CD4-positive, alpha-beta T cell treated with Interleukin-17A for 1 hour (primary cell): ENCODE data around the gene GHRL.
"Not testable (repeated sequence)": the region's sequence is repeated elsewhere in the genome, so short reads cannot be mapped to it uniquely, and the experiment has no call there.

Experiments used
- DNase-seq: peaks from one replicate; pipeline ENCODE4 v3.0.0-alpha.2; 2020

GHRL gene

DNA sequence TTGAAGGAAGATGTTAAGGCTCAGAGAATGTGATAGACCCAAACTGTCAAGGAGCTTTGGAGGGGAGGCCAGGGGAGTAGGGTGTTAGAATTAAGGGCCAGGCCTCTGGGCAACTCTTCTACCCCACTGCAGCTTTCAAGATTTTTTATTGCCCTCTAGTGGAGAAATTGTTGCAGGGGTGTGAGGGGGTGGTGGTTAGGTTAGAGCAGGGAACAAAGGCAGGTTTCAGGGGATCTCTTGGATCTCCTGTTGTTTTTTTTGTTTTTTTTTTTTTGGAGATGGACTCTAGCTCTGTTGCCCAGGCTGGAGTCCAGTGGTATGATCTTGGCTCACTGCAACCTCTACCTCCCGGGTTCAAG, 29.6 kb upstream of the GHRL start:
- DNase-seq, result peak; percentile 44

DNA sequence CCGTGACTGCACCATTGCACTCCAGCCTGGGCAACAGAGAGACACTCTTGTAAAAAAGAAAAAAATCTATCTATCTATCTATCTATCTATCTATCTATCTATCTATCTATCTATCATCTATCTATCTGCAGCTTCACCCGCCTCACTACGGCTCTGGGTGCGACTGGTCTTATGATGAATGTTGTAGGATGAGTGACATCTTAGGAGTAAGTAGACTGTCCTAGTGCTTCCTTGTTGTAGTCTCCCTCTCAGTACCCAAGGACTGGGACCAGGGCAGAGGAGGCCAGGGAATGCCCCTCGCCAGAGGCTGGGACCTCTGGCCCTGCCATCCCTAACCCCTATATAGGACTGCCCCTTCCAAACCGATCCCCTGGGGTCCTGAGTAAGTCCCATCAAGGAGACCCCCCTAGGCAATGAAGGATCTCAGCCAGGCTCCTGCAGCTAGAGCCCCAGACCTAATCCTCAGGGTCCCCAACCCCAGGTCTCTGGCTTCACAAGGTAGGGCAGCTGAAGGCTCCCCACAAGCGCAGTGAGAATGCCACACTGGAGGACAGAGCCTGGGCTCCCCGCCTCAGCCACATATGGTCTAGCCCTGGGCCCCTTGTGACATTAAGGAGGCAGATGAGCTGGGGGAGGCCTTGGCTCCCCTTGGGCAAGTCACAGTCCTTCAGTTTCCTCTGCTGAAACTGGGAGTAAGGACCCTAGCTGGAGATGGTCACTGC, 29.0 kb upstream of the GHRL start:
- no peak for DNase-seq

DNA sequence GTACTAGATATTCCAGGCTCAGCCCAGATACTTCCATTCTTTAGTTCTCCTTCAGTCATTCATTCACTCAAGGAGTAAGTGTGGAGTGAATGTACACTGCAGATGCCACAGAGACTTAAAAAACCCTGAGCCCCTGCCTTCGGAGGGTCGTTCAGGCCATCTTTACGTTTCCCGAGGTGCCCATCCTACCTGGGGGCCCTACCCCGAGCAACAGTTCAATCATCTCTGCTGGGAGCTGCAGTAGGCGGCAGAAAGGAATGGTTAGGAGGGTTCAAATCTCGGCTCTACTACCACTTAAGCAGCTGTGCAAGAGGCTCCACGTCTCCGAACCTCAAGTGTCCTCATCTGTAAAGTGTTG, 27.6 kb upstream of the GHRL start:
- DNase-seq, result no peak

DNA sequence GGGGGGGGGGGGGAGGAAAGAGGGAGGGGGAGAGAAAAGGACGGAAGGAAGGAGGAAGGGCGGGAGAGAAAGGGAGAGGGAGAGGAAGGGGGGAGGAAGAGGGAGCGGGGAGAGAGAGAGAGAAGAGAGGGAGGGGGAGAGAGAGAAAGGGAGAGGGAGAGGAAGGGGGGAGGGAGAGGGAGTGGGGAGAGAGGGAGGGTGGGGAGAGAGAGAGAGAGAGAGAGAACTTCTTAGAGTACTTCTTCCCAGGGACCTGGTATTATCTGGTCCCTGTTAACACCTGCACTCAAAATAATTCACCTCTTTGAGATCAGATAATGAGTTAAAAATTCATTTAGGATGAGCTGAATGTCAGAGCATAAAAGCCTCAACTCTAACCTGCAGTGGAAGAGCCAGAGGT, 27.1 kb upstream of the GHRL start:
- DNase-seq, result peak; percentile 11

DNA sequence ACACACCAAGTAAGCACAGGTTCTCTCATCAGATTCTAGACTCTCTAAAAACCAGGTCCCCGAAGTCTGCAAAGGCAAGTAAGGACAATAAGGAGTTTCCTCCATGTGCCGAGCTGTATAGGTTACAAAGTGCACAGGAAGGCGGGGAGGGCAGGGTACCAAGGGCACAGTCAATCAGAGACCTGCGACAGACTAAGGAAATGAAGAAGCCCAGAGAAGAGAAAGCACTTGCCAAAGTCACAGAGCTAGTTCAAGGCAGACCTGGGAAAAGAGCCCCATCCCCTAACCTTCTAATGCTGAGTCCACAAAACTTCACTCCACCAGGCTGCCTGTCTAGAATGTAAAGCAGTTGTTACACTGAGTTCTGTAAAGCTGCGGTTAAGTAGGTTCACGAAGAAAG, 26.5 kb upstream of the GHRL start:
- DNase-seq, result no peak

DNA sequence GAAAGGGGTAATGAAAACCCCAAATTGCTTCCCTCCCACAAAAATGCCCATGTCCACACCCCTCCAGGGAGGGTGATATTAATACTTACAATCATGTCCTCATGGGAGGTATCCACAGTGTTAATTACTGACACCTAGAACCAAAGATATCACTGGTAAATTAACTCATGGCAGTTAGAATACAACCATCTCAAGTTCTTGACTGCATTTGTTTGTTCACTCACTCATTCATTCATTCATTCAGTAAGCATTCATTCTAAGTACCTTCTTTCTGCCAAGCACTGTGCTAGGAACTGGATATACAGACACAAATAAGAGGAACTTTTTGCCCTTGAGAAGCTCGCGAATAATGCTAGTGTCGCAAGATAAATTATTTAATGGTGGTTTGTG, 25.2 kb upstream of the GHRL start:
- no peak for DNase-seq

DNA sequence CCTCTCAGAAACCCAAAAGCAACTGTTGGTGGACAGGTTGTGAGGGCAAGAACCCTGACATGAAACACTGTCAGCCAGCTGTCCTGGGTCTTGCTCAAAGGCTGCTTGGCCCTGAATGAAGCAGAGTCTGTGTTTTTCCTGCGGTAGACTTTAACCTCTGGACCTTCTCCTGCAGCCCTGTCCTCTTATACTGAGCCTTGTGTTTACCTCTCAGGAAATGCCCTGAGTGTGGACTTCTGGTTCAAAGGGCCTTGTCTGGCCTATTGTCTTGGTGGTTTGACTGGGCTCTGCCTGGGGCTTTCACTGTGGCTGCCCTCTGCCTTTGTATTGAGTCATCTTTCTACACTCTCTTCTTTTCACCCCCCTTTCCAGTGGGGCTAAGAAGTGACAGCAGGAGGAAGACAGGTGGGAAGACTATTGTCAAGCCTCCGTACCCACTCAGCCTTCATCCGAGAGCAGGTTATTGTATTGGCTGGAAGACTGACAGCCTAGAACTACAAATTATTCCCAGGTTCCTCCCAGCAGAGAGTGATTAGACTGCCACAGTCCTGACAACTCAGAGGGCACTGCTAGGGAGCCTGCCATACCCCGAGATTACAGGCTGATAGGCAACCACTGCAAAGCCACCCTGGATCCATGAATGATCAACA, 24.7 kb upstream of the GHRL start:
- DNase-seq, result no peak

DNA sequence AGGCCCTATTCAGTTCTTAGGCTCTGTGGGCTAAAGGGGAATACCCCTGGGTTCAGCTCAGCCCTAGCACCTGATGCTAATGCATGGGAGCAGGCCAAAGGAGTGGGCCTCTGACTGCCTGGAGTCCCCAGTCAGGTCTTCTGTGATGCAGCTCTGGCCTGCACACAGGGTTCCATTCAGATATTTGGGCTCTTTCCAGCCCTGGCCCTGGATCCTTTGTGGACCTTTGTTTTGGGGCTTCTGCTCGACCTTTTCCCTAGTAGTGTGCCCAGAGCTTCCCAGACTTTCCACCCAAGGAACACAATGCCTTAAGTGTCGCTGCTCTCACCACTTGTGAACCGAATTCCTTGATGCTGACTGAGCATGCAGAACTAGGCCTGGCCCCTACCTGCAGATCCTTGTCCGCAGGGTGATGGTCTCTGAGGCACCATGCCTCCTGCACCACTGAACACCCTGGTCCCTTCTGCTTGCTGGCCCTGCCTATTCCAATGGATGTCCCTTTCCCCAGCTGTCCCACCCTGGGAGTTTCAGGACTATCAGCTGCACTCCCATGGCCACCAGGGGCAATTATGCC, 23.1 kb upstream of the GHRL start:
- DNase-seq, result no peak

DNA sequence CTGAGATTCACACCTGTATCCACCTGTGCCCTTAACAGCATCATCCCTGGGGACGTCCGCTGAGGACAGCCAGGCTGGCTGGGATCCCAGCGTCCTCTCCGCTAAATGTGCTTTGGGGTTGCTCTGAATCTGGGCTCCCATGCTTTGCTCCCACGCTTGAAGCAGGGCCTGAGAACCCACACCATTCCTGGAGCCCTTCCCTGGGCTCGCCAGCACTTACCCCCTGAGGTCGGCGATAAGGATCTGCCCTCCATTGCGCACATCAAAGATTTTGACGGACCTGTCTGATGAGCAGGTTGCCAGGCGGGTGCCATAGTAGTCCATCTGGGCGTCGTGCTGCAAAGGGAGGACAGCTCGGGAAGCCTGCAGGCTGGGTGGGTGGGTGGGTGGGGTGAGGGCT, 22.4 kb upstream of the GHRL start:
- DNase-seq, result no peak

DNA sequence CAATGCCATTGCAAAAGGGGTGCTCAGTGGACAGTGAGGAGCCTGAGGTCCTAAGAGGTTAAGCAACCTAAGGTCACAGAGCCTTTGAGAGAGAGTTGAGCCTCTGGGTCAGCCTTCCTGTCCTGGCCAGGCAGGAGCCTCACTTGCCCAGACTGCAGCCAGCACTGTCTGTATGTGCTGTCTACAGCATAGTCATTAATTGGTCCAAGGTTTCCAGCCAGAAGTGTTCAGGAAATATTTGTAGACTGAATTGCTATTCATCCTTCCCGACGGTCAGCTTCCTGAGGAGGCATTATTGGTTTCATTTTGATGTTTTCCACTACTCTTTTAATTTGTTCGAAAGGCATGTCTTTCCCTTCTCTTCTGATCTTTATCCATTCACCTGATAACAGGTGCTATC, 20.1 kb upstream of the GHRL start:
- no peak for DNase-seq

DNA sequence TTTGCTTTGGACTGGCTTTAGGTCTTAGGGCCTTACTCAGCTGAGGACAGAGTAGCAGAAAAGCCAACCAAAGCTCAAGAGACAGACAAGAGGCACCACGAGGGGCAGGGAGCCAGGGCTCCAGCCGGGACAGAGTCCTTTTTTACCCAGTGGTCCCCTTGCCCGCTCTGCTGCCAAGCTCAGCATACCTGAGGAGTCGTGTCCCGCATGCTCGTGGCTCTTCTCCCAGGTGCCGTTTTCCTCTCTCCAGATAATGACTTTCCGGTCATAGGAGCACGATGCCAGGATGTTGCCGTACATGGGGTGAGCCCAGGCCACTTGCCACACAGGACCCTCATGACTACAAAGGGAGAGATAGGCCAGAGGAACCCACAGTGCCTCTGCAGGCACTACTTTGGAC, 19.6 kb upstream of the GHRL start:
- DNase-seq, result no peak

DNA sequence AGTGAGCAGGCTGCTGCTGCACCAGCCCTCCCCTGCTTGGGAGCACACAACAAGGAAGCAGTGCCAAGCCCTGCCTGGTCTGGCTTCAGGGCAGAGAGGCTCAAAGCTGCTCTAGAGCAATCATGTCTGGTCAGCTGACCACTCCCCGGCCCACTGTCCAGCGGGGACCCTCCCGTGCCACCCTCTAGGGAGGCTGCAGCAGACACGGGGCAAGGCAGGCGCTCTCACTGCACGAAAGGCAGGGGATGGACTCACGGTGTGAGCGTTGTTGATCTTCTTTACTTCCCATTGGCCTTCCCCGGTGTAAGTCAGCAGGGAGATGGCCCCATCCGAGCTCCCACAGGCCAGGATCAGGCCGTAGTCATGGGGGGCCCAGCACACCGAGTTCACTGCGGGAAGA, 19.0 kb upstream of the GHRL start:
- no peak for DNase-seq

DNA sequence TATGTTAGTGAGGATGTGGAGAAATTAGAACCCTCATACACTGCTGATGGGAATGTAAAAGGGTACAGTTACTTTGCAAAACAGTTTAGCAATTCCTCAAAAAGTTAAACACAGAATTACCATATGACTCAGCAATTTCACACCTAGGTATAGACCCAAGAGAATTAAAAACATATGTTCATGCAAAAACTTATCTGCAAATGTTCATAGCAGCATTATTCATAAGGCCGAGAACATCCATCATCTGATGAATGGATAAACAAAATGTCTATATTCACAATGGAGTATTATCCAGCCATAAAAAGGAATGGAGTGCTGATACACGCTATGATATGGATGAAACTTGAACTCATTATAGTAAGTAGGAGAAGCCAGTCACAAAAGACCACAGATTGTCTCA, 17.8 kb upstream of the GHRL start:
- DNase-seq, result no peak

DNA sequence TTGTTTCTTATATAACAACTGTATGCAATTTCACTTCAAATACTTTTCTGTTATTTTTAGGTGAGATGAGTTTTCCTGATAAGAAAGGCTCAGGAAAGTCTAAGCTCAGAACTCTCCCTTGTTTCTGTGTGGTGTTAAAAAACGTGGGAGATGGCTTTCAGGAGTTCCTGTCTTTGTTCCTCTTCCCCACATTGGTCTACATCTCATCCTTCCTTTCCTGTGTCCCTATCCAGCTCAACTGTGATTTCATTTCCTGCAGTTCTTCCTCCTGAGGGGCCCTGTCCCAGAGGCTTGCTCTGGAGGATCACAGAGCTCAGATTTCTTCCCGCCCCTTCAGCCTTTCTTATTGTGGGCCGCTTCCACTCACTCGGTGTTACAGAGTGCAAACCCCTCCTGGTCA, 17.0 kb upstream of the GHRL start:
- no peak for DNase-seq

DNA sequence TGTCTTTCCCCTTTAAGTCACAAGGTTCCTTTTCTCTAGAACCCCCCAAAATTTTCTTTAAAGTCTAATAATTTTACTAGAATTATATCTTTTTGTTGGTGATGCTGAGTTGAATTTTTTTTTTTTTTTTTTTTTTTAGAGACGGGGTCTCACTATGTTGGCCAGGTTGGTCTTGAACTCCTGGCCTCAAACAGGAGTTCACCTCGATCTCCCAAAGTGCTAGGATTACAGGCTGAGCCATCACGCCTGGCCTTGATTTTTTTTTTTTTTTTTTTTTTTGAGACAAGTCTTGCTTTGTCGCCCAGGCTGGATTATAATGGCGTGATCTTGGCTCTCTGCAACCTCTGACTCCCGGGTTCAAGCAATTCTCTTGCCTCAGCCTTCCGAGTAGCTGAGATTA, 15.9 kb upstream of the GHRL start:
- no peak for DNase-seq

DNA sequence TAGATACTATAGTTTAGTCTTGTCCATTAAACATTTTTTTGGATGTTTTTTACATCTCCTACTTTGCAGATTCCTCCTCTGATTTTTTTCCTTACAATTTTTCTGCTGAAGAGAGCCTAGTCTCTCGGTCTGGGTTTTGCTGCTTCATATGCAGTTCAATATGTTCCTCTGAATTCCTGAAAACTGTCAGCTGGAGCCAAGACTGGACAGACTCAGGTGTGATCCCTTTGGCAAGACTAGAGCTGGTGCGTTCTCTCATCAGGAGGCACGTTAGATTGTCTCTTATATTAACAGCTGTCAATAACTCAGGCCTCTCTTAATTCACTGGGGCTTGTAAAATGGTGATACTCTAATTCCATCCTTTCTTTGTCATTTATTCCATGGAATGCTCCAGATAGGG, 13.4 kb upstream of the GHRL start:
- no peak for DNase-seq

DNA sequence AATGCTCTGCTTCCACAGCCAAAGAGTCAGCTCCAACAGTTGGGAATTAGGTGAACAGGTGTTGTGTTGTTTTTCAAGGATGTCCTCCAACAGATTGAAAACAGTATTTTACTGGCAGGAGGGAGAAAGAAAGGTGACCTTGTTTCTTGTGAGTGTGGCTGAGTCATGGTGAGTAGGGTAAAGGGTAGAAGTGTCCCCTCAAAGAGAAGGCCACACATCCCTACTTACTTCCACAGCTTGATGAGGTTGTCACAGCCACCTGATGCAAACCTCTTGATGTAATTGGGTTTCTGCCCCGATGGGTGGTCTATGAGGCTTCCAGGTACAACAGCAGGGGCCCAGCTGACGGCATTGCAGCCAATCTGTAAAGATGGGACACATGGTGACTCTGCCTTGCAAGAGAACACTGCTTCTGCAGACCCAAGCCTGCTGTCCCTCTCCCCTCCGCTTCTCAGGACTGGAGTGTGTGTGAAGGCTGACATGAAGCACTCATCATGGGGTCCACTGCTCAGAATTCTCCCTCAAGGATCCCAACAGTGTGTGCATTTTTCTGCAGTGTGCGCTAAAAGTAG, 12.7 kb upstream of the GHRL start:
- DNase-seq, result no peak

DNA sequence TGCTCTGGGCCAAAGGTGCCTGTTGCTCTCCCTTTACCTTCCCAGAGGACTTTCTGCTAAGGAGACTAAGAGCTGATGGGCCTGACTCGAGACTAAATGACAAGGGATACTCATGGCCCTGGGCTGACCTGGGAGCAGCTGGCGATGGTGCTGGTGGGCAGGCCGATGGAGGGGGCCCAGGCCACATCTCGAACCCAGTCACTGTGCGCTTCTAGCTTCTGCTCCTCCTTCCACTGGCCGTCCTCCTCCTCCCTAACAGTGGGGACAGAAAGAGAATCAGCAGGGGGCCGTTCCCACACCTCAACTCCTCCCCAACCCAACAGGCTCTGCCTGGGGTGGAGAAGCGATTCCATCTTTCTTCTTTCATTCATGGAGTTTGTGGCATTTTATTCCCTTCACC, 12.2 kb upstream of the GHRL start:
- DNase-seq, result no peak

DNA sequence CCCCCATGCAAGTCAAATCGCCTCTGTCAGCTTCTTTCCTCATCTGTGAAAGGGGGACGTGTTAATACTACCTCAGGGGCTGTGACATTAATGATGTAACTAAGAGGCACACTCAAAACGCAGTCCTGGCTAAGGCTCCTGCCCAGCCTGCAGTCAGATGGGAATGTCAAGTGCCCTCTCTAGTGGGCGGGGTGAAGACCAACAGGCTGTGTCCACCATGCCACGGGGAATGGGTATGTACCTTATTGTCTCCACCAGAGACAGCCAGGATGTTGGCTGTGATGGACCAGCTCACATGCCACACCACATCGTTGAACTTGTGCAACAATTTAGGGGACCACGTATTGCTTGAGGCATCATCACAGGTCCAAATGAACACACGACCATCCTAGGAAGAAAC, 11.0 kb upstream of the GHRL start:
- DNase-seq, result no peak

DNA sequence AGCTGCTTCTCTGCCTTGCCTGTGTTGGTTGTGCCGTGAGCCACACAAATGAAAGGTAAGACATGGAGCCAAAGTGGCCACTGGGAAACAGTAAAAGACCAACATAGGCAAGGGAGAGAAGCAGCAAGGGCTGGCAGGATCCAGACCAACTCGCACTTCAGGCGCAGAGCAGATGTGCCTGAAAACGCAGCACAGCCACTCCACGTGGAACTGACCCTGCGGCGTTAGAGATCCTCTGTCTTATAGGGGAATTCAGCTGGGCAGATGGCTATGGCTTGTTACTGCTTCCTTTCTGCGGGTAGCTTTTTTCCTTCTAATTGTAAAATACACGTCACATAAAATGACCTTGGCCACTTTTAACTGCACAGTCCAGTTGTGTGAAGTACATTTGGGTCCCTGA, 10.4 kb upstream of the GHRL start:
- no peak for DNase-seq

DNA sequence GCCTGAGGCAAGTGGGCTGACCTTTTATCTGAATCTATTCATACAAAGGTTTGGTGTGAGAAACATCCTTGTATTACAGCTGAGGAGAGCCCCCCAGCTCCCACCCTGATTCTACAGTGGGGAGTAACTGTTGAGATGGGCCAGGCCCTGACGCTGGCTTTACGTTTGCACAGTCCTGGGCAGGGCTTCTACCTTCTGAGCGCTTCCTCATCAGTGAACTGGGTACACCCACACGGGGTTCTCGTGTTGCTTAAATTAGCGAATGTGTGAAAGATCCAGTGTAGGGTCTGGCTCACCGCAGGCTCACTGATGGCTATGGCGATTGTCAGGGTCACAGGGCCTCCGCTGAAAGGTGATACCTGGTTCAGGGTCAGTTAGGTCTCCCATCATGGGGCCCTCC, 7.3 kb upstream of the GHRL start:
- no peak for DNase-seq

DNA sequence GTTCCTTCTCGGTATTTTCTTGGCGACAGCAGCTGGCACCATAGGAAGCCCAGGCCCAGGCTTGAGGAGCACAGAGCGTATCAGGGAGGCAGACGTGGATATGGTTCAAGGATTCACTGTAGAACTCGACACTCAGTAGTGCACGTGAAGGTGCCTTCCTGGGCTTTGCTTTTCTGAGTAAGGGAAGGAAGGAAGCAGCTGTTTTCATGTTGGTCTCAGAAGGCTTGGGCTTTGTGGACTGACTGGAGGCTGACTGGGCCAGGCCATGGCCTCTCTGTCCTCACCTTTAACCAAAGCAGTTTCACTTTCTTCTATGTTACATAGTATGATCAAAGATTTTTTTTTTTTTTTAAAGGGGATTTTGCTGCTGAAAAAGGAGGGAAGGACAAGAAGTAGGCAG, 6.9 kb upstream of the GHRL start:
- no peak for DNase-seq

DNA sequence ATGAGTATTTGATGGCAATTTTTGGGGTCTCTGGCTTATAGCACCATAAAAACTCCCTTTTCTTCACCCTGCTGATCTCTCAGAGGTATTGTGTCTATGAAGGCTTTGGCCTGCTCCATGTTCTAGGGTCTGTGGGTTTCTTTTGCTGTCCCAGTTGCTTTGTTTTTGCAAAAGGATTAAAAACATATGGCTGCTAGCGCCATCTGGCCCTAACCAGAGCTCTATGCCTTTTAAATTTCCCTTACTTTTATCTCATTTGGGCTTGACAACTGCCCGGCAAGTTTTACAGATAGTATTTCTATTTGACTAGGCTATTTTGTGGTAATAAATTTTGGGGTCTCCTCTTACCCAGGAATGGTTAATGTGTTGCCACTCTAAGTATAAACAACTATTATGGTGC, 6.4 kb upstream of the GHRL start:
- no peak for DNase-seq

DNA sequence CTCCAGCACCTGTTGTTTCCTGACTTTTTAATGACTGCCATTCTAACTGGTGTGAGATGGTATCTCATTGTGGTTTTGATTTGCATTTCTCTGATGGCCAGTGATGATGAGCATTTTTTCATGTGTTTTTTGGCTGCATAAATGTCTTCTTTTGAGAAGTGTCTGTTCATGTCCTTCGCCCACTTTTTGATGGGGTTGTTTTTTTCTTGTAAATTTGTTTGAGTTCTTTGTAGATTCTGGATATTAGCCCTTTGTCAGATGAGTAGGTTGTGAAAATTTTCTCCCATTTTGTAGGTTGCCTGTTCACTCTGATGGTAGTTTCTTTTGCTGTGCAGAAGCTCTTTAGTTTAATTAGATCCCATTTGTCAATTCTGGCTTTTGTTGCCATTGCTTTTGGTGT, 5.3 kb upstream of the GHRL start:
- DNase-seq, result not testable (repeated sequence)
